Right atrium auricular region (tissue), 2 donors: ENCODE measurements around the gene CIB4. TPM values are rescaled to one million over a fixed set of nuclear protein-coding genes. Genes with fewer than 3 reads are reported as not detected.

Experiments used
- DNase-seq: peaks from one replicate; pipeline ENCODE4 v3.0.0-alpha.2; 2019; ENCODE audit warnings: low spot score
- H3K27ac ChIP-seq, 2 donors: fragments of 200-600 bp; sonication (generic); 1 replicate in 1 of 2; 2 replicates in 1 of 2; pipeline ENCODE4 v1.5.1; 2016 to 2019
- H3K27me3 ChIP-seq, 2 donors: fragments of 200-600 bp; sonication (generic); one replicate each; pipeline versions ENCODE4 v1.5.1 to v1.6.0; 2017 to 2019
- H3K36me3 ChIP-seq: fragments of 200-600 bp; sonication (generic); one replicate; pipeline ENCODE4 v1.5.1; 2016
- H3K4me1 ChIP-seq, 2 donors: fragments of 200-600 bp; sonication (generic); one replicate each; pipeline versions ENCODE4 v1.5.1 to v1.6.0; 2017 to 2019
- H3K4me3 ChIP-seq, 2 donors: fragments of 200-600 bp; sonication (generic); 1 replicate in 1 of 2; 2 replicates in 1 of 2; pipeline ENCODE4 v1.5.1; 2017 to 2019; ENCODE audit warnings: mild to moderate bottlenecking in 1 of 2, moderate library complexity in 1 of 2
- H3K9me3 ChIP-seq, 2 donors: fragments of 200-600 bp; sonication (generic); one replicate each; pipeline ENCODE4 v1.5.1; 2019
- total RNA-seq, 2 donors: library from RNA; depleted of rRNA; stranded (reverse); fragments of >200 nt; gene quantifications; one replicate each; pipeline ENCODE4 v1.1.0, GENCODE V29; 2016
- TF ChIP-seq, protein P1 (sequence below), 2 donors: fragments of 200-600 bp; sonication (generic); IDR thresholded peaks; one replicate each; pipeline ENCODE4 v1.5.1; 2019; ENCODE audit warnings: antibody characterized with exemption in 2 of 2

Gene CIB4
- total RNA-seq, 2 donors from 2014 or later: not detected

GRCh38 chr2:26614216-26615138, 26.7 kb downstream of the CIB4 start:
- no peaks in the 10 kb centered on the region for H3K27me3 ChIP-seq
- H3K4me3 ChIP-seq: no peak overlapping the region
- H3K9me3 ChIP-seq: no peaks in the 10 kb centered on the region
- no peak for DNase-seq
- peak overlapping the region; percentile 63 to 68 for H3K27ac ChIP-seq
- TF ChIP-seq, protein P1, sequence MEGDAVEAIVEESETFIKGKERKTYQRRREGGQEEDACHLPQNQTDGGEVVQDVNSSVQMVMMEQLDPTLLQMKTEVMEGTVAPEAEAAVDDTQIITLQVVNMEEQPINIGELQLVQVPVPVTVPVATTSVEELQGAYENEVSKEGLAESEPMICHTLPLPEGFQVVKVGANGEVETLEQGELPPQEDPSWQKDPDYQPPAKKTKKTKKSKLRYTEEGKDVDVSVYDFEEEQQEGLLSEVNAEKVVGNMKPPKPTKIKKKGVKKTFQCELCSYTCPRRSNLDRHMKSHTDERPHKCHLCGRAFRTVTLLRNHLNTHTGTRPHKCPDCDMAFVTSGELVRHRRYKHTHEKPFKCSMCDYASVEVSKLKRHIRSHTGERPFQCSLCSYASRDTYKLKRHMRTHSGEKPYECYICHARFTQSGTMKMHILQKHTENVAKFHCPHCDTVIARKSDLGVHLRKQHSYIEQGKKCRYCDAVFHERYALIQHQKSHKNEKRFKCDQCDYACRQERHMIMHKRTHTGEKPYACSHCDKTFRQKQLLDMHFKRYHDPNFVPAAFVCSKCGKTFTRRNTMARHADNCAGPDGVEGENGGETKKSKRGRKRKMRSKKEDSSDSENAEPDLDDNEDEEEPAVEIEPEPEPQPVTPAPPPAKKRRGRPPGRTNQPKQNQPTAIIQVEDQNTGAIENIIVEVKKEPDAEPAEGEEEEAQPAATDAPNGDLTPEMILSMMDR (IDR thresholded peaks at IDR 0.05): no peak
- H3K36me3 ChIP-seq: no peaks in the 10 kb centered on the region
- H3K4me1 ChIP-seq: peaks cover 0 to 32% of the 10 kb centered on the region in 2 donors

- Histone ChIP-seq H3K36me3 (no peaks in the 10 kb centered on the region), H3K4me1 (peaks cover 0 to 32% of the 10 kb centered on the region in 2 donors), H3K9me3 (no peaks in the 10 kb centered on the region), H3K27ac (peak overlapping the region; percentile 63 to 68), H3K4me3 (no peak overlapping the region), H3K27me3 (no peaks in the 10 kb centered on the region)
- DNase-seq: no peak
- TF ChIP-seq, protein P1 (IDR thresholded peaks at IDR 0.05): no peak
These were observed 27.6 kb downstream of the CIB4 start for GRCh38 chr2:26613241-26614215.

DNA sequence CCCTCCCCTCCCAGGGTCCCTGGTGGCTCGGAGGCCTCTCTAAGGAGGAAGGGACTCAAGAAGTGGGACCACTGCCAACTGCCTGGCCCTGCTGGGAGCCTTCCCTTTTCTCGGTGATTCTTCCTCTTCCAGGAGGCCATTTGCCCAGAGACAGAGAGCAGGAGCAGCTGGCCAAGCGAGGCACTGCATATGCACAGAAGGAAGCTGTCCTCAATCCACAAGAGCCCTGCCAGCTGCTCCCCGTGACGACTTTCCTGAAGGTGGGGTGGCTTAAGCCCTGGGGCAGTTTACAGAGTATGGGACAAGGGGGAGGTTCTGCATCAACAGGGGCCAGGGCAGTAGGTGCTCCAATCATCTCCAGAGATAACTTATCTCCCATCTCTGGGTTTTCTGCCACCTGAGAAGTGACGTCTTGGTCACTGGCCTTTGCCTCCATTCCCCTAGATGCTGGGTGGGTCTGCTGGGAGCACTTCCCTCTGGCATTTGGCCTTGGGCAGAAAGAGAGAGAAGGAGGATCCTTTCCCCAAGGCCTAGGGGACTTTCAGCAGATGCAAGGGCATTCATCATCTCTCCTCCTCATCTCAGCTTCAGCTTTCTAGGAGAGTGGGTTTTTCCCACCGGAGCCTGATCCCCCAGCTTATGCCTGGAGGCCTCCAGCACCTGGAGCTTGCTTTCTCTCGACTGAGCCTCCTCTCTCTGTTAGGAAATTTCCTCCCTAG, 28.5 kb downstream of the CIB4 start:
- Histone ChIP-seq H3K27ac (no peak overlapping the region), H3K27me3 (no peaks in the 10 kb centered on the region), H3K4me3 (no peak overlapping the region), H3K9me3 (no peaks in the 10 kb centered on the region), H3K4me1 (peaks cover 0 to 32% of the 10 kb centered on the region in 2 donors), H3K36me3 (no peaks in the 10 kb centered on the region)
- peak; percentile 61 for DNase-seq
- TF ChIP-seq, protein P1 (IDR thresholded peaks at IDR 0.05): no peak

GRCh38 chr2:26612034-26612433, 29.1 kb downstream of the CIB4 start:
- Histone ChIP-seq H3K36me3 (no peaks in the 10 kb centered on the region), H3K4me3 (no peak overlapping the region), H3K9me3 (no peaks in the 10 kb centered on the region), H3K27me3 (no peaks in the 10 kb centered on the region), H3K4me1 (peaks cover 0 to 32% of the 10 kb centered on the region in 2 donors), H3K27ac (no peak overlapping the region)
- TF ChIP-seq, protein P1 (IDR thresholded peaks at IDR 0.05): no peak
- DNase-seq: no peak
